ENCODE results near the gene SLC39A3.

- TF ChIP-seq, protein P1, sequence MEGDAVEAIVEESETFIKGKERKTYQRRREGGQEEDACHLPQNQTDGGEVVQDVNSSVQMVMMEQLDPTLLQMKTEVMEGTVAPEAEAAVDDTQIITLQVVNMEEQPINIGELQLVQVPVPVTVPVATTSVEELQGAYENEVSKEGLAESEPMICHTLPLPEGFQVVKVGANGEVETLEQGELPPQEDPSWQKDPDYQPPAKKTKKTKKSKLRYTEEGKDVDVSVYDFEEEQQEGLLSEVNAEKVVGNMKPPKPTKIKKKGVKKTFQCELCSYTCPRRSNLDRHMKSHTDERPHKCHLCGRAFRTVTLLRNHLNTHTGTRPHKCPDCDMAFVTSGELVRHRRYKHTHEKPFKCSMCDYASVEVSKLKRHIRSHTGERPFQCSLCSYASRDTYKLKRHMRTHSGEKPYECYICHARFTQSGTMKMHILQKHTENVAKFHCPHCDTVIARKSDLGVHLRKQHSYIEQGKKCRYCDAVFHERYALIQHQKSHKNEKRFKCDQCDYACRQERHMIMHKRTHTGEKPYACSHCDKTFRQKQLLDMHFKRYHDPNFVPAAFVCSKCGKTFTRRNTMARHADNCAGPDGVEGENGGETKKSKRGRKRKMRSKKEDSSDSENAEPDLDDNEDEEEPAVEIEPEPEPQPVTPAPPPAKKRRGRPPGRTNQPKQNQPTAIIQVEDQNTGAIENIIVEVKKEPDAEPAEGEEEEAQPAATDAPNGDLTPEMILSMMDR (IDR thresholded peaks at IDR 0.05), result no peak
- no peak for TF ChIP-seq ZFX (IDR thresholded peaks at IDR 0.05; ENCODE audit: borderline replicate concordance)
These were observed 15.0 kb upstream of the SLC39A3 start for GRCh38 chr19:2754659-2755447.
